BLaER1 treated with 17β-estradiol and CSF1 and Interleukin-3, amounts not matched to agents 10 nM and 100 nM (cell line): Measurements from ENCODE around the gene ZNF697.
"Not testable (repeated sequence)": the region's sequence is repeated elsewhere in the genome, so short reads cannot be mapped to it uniquely, and the experiment has no call there.

Experiments used
- H3K27ac ChIP-seq, 11 experiments: shearing (Covaris generic); formaldehyde crosslinking; 2 replicates each; pipeline ENCODE4 v1.8.1; 2022
- H3K27me3 ChIP-seq, 11 experiments: shearing (Covaris generic); formaldehyde crosslinking; 2 replicates each; pipeline ENCODE4 v1.8.1; 2022
- H3K36me3 ChIP-seq, 11 experiments: shearing (Covaris generic); formaldehyde crosslinking; 2 replicates each; pipeline ENCODE4 v1.8.1; 2022
- H3K4me1 ChIP-seq, 10 experiments: shearing (Covaris generic); formaldehyde crosslinking; 2 replicates each; pipeline ENCODE4 v1.8.1; 2022
- H3K4me2 ChIP-seq, 11 experiments: shearing (Covaris generic); formaldehyde crosslinking; 2 replicates each; pipeline ENCODE4 v1.8.1; 2022
- H3K4me3 ChIP-seq, 10 experiments: shearing (Covaris generic); formaldehyde crosslinking; 2 replicates each; pipeline ENCODE4 v1.8.1; 2022
- H3K9ac ChIP-seq, 11 experiments: shearing (Covaris generic); formaldehyde crosslinking; 2 replicates each; pipeline ENCODE4 v1.8.1; 2022
- H3K9me3 ChIP-seq, 11 experiments: shearing (Covaris generic); formaldehyde crosslinking; replicated peaks in 1 of 11; 2 replicates each; pipeline ENCODE4 v1.8.1; 2022
- H4K20me1 ChIP-seq, 11 experiments: shearing (Covaris generic); formaldehyde crosslinking; 2 replicates each; pipeline ENCODE4 v1.8.1; 2022
- Cebpa-rat ChIP-seq, 11 experiments: shearing (Covaris generic); IDR thresholded peaks; 2 replicates each; pipeline ENCODE4 v1.8.1; 2022

ZNF697 gene

GRCh38 chr1:119617751-119618691 lies 30.0 kb downstream of the ZNF697 start:
- Histone ChIP-seq H3K4me1 (peaks cover 0 to 10% (median 0%) of the 10 kb centered on the region in 10 experiments; a peak in 4 of 20 replicates), H3K27me3 (no peaks in the 10 kb centered on the region), H3K4me2 (no peak overlapping the region), H3K9me3 (peaks cover 0 to 10% (median 6%) of the 10 kb centered on the region in 11 experiments; a peak in 20 of 22 replicates), H3K4me3 (no peak overlapping the region), H3K9ac (no peak overlapping the region), H4K20me1 (no peaks in the 10 kb centered on the region), H3K27ac (no peak overlapping the region), H3K36me3 (peaks cover 5 to 35% (median 6%) of the 10 kb centered on the region in 11 experiments)
- no peak for TF ChIP-seq Cebpa-rat (IDR thresholded peaks at IDR 0.05)

- H4K20me1 ChIP-seq, H3K4me1 ChIP-seq, H3K27ac ChIP-seq, H3K27me3 ChIP-seq, H3K9me3 ChIP-seq, H3K9ac ChIP-seq, H3K4me3 ChIP-seq: not testable (repeated sequence)
- peak overlapping the region in 2 of 11 experiments; percentile 17 to 44; a peak in 3 of 22 replicates for H3K4me2 ChIP-seq
- peaks cover 0 to 22% (median 0%) of the 10 kb centered on the region in 11 experiments; a peak in 1 of 22 replicates for H3K36me3 ChIP-seq
Measured at GRCh38 chr1:119616748-119617147, 31.3 kb downstream of the ZNF697 start.

- H3K27me3 ChIP-seq, H3K4me1 ChIP-seq, H3K4me3 ChIP-seq, H3K27ac ChIP-seq, H3K9me3 ChIP-seq, H3K9ac ChIP-seq, H3K4me2 ChIP-seq, H4K20me1 ChIP-seq: not testable (repeated sequence)
- H3K36me3 ChIP-seq = peaks cover 0 to 12% (median 0%) of the 10 kb centered on the region in 11 experiments; a peak in 1 of 22 replicates
Measured at GRCh38 chr1:119615100-119615499, 33.0 kb downstream of the ZNF697 start.

- Histone ChIP-seq H3K4me3 (no peak overlapping the region), H4K20me1 (no peaks in the 10 kb centered on the region), H3K4me2 (no peak overlapping the region)
Measured at GRCh38 chr1:119613769-119614720, 34.0 kb downstream of the ZNF697 start.

GRCh38 chr1:119611701-119612113 lies 36.4 kb downstream of the ZNF697 start:
- H3K27ac ChIP-seq = no peak overlapping the region
- H3K4me2 ChIP-seq = no peak overlapping the region
- H3K9me3 ChIP-seq = no peaks in the 10 kb centered on the region
- H3K36me3 ChIP-seq = no peaks in the 10 kb centered on the region
- H3K4me3 ChIP-seq = no peak overlapping the region
- no peak for TF ChIP-seq Cebpa-rat (IDR thresholded peaks at IDR 0.05)
- no peaks in the 10 kb centered on the region for H4K20me1 ChIP-seq
- H3K4me1 ChIP-seq = peaks cover 0 to 10% (median 0%) of the 10 kb centered on the region in 10 experiments; a peak in 7 of 20 replicates
- no peak overlapping the region for H3K9ac ChIP-seq
- no peaks in the 10 kb centered on the region for H3K27me3 ChIP-seq

More at GRCh38 chr1:119613769-119614720, 34.0 kb downstream of the ZNF697 start:
- no peak for TF ChIP-seq Cebpa-rat (IDR thresholded peaks at IDR 0.05)
- peaks cover 0 to 10% (median 0%) of the 10 kb centered on the region in 10 experiments; a peak in 4 of 20 replicates for H3K4me1 ChIP-seq
- H3K9ac ChIP-seq = no peak overlapping the region
- H3K36me3 ChIP-seq = 0 out of 22 replicates have a peak, but pooled peaks cover 0 to 4% (median 0%) of the 10 kb centered on the region in 11 experiments
- no peak overlapping the region for H3K27ac ChIP-seq
- H3K9me3 ChIP-seq = no peaks in the 10 kb centered on the region
- H3K27me3 ChIP-seq = no peaks in the 10 kb centered on the region

- H3K9me3 ChIP-seq, H3K4me2 ChIP-seq, H3K4me3 ChIP-seq, H3K36me3 ChIP-seq, H4K20me1 ChIP-seq, H3K27ac ChIP-seq, H3K27me3 ChIP-seq, H3K9ac ChIP-seq: not testable (repeated sequence)
- H3K4me1 ChIP-seq = peaks cover 0 to 15% (median 0%) of the 10 kb centered on the region in 10 experiments; a peak in 7 of 20 replicates
Measured at GRCh38 chr1:119608816-119609215, 39.2 kb downstream of the ZNF697 start.

- not testable (repeated sequence) for H3K27ac ChIP-seq, H3K9me3 ChIP-seq, H3K36me3 ChIP-seq, H3K9ac ChIP-seq, H3K4me3 ChIP-seq, H4K20me1 ChIP-seq, H3K27me3 ChIP-seq
- H3K4me2 ChIP-seq = 0 out of 22 replicates have a peak overlapping the region, but pooled peaks of 2 of the 11 experiments have one; percentile 12 to 20
- H3K4me1 ChIP-seq = peaks cover 0 to 27% (median 0%) of the 10 kb centered on the region in 10 experiments; a peak in 7 of 20 replicates
Measured at GRCh38 chr1:119607087-119607807, 40.8 kb downstream of the ZNF697 start.

- H3K36me3 ChIP-seq = no peaks in the 10 kb centered on the region
- H3K9me3 ChIP-seq = no peaks in the 10 kb centered on the region
Measured at GRCh38 chr1:119606394-119606793, 41.7 kb downstream of the ZNF697 start.

More at GRCh38 chr1:119606394-119606793, 41.7 kb downstream of the ZNF697 start:
- H3K4me3 ChIP-seq = no peak overlapping the region
- H4K20me1 ChIP-seq = no peaks in the 10 kb centered on the region
- no peak for TF ChIP-seq Cebpa-rat (IDR thresholded peaks at IDR 0.05)
- H3K9ac ChIP-seq = no peak overlapping the region
- peak overlapping the region in 4 of 11 experiments; percentile 2 to 42 (median 16); a peak in 3 of 22 replicates for H3K4me2 ChIP-seq
- H3K27ac ChIP-seq = no peak overlapping the region
- peaks cover 0 to 27% (median 0%) of the 10 kb centered on the region in 10 experiments; a peak in 7 of 20 replicates for H3K4me1 ChIP-seq
- H3K27me3 ChIP-seq = no peaks in the 10 kb centered on the region
